Measurements from ENCODE around the gene NINL.

NINL gene

GRCh38 chr20:25460566-25461280, 124.6 kb downstream of the NINL start:
- DNase-seq: no peak

- DNase-seq: no peak
These were observed 125.3 kb downstream of the NINL start for GRCh38 chr20:25459916-25460535.

- no peak for DNase-seq
These were observed 126.1 kb downstream of the NINL start for GRCh38 chr20:25459111-25459830.

GRCh38 chr20:25457886-25458680, 127.2 kb downstream of the NINL start:
- DNase-seq: no peak

GRCh38 chr20:25454153-25454900, 131.0 kb downstream of the NINL start:
- no peak for DNase-seq

- no peak for DNase-seq
These were observed 132.1 kb downstream of the NINL start for GRCh38 chr20:25453035-25453810.

- no peak for DNase-seq
These were observed 133.0 kb downstream of the NINL start for GRCh38 chr20:25452333-25452732.

GRCh38 chr20:25447671-25448070, 137.7 kb downstream of the NINL start:
- no peak for DNase-seq

GRCh38 chr20:25444556-25444955, 140.8 kb downstream of the NINL start:
- DNase-seq: no peak

GRCh38 chr20:25439328-25439727, 146.0 kb downstream of the NINL start:
- DNase-seq: no peak

- no peak for DNase-seq
These were observed 148.2 kb downstream of the NINL start for GRCh38 chr20:25437153-25437581.

GRCh38 chr20:25424536-25424935, 160.8 kb downstream of the NINL start:
- no peak for DNase-seq

- no peak for DNase-seq
These were observed 163.3 kb downstream of the NINL start for GRCh38 chr20:25422032-25422431.

GRCh38 chr20:25421102-25421501, 164.2 kb downstream of the NINL start:
- no peak for DNase-seq

- DNase-seq: no peak
These were observed 166.6 kb downstream of the NINL start for GRCh38 chr20:25418776-25419175.

- no peak for DNase-seq
These were observed 176.4 kb downstream of the NINL start for GRCh38 chr20:25408890-25409289.

- DNase-seq: no peak
These were observed 177.2 kb downstream of the NINL start for GRCh38 chr20:25408170-25408547.

- DNase-seq: peak; percentile 55
These were observed 177.8 kb downstream of the NINL start, which contains the start of gene GINS1 for GRCh38 chr20:25407311-25408169. GINS1 (plus strand) TSS chr20:25407673; CDS start chr20:25407821, 148 bp downstream.

Data from activated gamma-delta T cell treated with Interleukin-2 at 50 U/mL for 16 hours (primary cell).